IPS-20b (cell line): ENCODE data around the gene RRAS2.

Experiments used
- H3K27ac ChIP-seq: one replicate; pipeline ENCODE4 v1.5.1; 2013; ENCODE audit warnings: low read length
- H3K27me3 ChIP-seq: 2 replicates; pipeline ENCODE4 v1.6.1; 2013; ENCODE audit warnings: mild to moderate bottlenecking, low read length, inconsistent platforms; ENCODE audit not compliant: insufficient read depth
- H3K36me3 ChIP-seq: 2 replicates; pipeline ENCODE4 v1.6.1; 2013; ENCODE audit warnings: low read depth, mild to moderate bottlenecking, inconsistent platforms, low read length, moderate library complexity; ENCODE audit not compliant: insufficient read depth
- H3K4me1 ChIP-seq: 2 replicates; pipeline ENCODE4 v1.6.1; 2013; ENCODE audit warnings: mild to moderate bottlenecking, control low read depth, inconsistent platforms, low read length, moderate library complexity; ENCODE audit not compliant: insufficient read depth
- H3K4me3 ChIP-seq: 2 replicates; pipeline ENCODE4 v1.5.1; 2013; ENCODE audit warnings: mild to moderate bottlenecking, low read length, inconsistent platforms
- H3K9ac ChIP-seq: 2 replicates; pipeline ENCODE4 v1.6.1; 2013; ENCODE audit warnings: low read depth, mild to moderate bottlenecking, inconsistent platforms, low read length, moderate library complexity
- H3K9me3 ChIP-seq: 2 replicates; pipeline ENCODE4 v1.6.1; 2013; ENCODE audit warnings: mild to moderate bottlenecking, low read depth, low read length, inconsistent platforms; ENCODE audit not compliant: insufficient read depth

The RRAS2 gene

GRCh38 chr11:14251754-14252153 lies 107.2 kb downstream of the RRAS2 start:
- no peaks in the 10 kb centered on the region for H3K27me3 ChIP-seq
- no peaks in the 10 kb centered on the region for H3K36me3 ChIP-seq
- peaks cover 5% of the 10 kb centered on the region; the same call in 1 of the 2 replicates for H3K4me1 ChIP-seq
- H3K9me3 ChIP-seq, result no peaks in the 10 kb centered on the region
- no peak overlapping the region for H3K9ac ChIP-seq
- no peak overlapping the region for H3K4me3 ChIP-seq
- no peak overlapping the region for H3K27ac ChIP-seq

GRCh38 chr11:14249121-14249963 lies 109.6 kb downstream of the RRAS2 start:
- Histone ChIP-seq H3K9me3 (no peaks in the 10 kb centered on the region), H3K9ac (peak overlapping the region; percentile 3; the same call in 1 of the 2 replicates), H3K36me3 (no peaks in the 10 kb centered on the region), H3K4me3 (0 out of 2 replicates have a peak overlapping the region, but pooled peaks have one; percentile 6), H3K4me1 (peaks cover 5% of the 10 kb centered on the region; the same call in 1 of the 2 replicates), H3K27ac (no peak overlapping the region), H3K27me3 (no peaks in the 10 kb centered on the region)

- Histone ChIP-seq H3K36me3 (no peaks in the 10 kb centered on the region), H3K9ac (peak overlapping the region; percentile 3; the same call in 1 of the 2 replicates), H3K4me3 (0 out of 2 replicates have a peak overlapping the region, but pooled peaks have one; percentile 6), H3K4me1 (peaks cover 5% of the 10 kb centered on the region; the same call in 1 of the 2 replicates), H3K9me3 (no peaks in the 10 kb centered on the region), H3K27ac (no peak overlapping the region), H3K27me3 (no peaks in the 10 kb centered on the region)
These were observed 110.4 kb downstream of the RRAS2 start for GRCh38 chr11:14248580-14248981.

GRCh38 chr11:14245444-14245843 lies 113.5 kb downstream of the RRAS2 start:
- no peaks in the 10 kb centered on the region for H3K9me3 ChIP-seq
- H3K4me1 ChIP-seq, result peaks cover 5% of the 10 kb centered on the region; the same call in 1 of the 2 replicates
- H3K4me3 ChIP-seq, result no peak overlapping the region
- H3K9ac ChIP-seq, result no peak overlapping the region
- no peaks in the 10 kb centered on the region for H3K36me3 ChIP-seq
- H3K27me3 ChIP-seq, result no peaks in the 10 kb centered on the region
- no peak overlapping the region for H3K27ac ChIP-seq

GRCh38 chr11:14244926-14245325 lies 114.1 kb downstream of the RRAS2 start:
- H3K4me1 ChIP-seq, result peaks cover 5% of the 10 kb centered on the region; the same call in 1 of the 2 replicates
- no peaks in the 10 kb centered on the region for H3K9me3 ChIP-seq

GRCh38 chr11:14242733-14243132 lies 116.2 kb downstream of the RRAS2 start:
- Histone ChIP-seq H3K27ac (no peak overlapping the region), H3K9me3 (no peaks in the 10 kb centered on the region), H3K9ac (no peak overlapping the region), H3K4me3 (no peak overlapping the region), H3K27me3 (no peaks in the 10 kb centered on the region), H3K36me3 (no peaks in the 10 kb centered on the region), H3K4me1 (no peaks in the 10 kb centered on the region)

More at GRCh38 chr11:14244926-14245325, 114.1 kb downstream of the RRAS2 start:
- Histone ChIP-seq H3K9ac (no peak overlapping the region), H3K27me3 (no peaks in the 10 kb centered on the region), H3K36me3 (no peaks in the 10 kb centered on the region), H3K27ac (no peak overlapping the region), H3K4me3 (no peak overlapping the region)

- Histone ChIP-seq H3K4me3 (no peak overlapping the region), H3K9me3 (no peaks in the 10 kb centered on the region)
These were observed 116.8 kb downstream of the RRAS2 start for GRCh38 chr11:14242187-14242586.

GRCh38 chr11:14240951-14241350 lies 118.0 kb downstream of the RRAS2 start:
- no peaks in the 10 kb centered on the region for H3K4me1 ChIP-seq
- no peaks in the 10 kb centered on the region for H3K9me3 ChIP-seq
- H3K27ac ChIP-seq, result no peak overlapping the region
- no peak overlapping the region for H3K9ac ChIP-seq
- no peaks in the 10 kb centered on the region for H3K36me3 ChIP-seq
- H3K4me3 ChIP-seq, result no peak overlapping the region
- H3K27me3 ChIP-seq, result no peaks in the 10 kb centered on the region

More at GRCh38 chr11:14242187-14242586, 116.8 kb downstream of the RRAS2 start:
- H3K9ac ChIP-seq, result no peak overlapping the region
- H3K36me3 ChIP-seq, result no peaks in the 10 kb centered on the region
- H3K27ac ChIP-seq, result no peak overlapping the region
- H3K4me1 ChIP-seq, result no peaks in the 10 kb centered on the region
- no peaks in the 10 kb centered on the region for H3K27me3 ChIP-seq

GRCh38 chr11:14240221-14240620 lies 118.8 kb downstream of the RRAS2 start:
- Histone ChIP-seq H3K9ac (no peak overlapping the region), H3K27ac (no peak overlapping the region), H3K4me1 (no peaks in the 10 kb centered on the region), H3K4me3 (no peak overlapping the region), H3K36me3 (no peaks in the 10 kb centered on the region), H3K27me3 (no peaks in the 10 kb centered on the region), H3K9me3 (no peaks in the 10 kb centered on the region)

- Histone ChIP-seq H3K27ac (no peak overlapping the region), H3K4me1 (0 out of 2 replicates have a peak, but pooled peaks cover under 1% of the 10 kb centered on the region), H3K4me3 (no peak overlapping the region), H3K36me3 (no peaks in the 10 kb centered on the region), H3K27me3 (no peaks in the 10 kb centered on the region), H3K9me3 (no peaks in the 10 kb centered on the region), H3K9ac (no peak overlapping the region)
These were observed 121.5 kb downstream of the RRAS2 start for GRCh38 chr11:14237444-14237961.

GRCh38 chr11:14235701-14236100 lies 123.3 kb downstream of the RRAS2 start:
- Histone ChIP-seq H3K4me3 (no peak overlapping the region), H3K9ac (no peak overlapping the region), H3K36me3 (no peaks in the 10 kb centered on the region), H3K4me1 (0 out of 2 replicates have a peak, but pooled peaks cover 5% of the 10 kb centered on the region), H3K9me3 (no peaks in the 10 kb centered on the region), H3K27me3 (no peaks in the 10 kb centered on the region), H3K27ac (no peak overlapping the region)

GRCh38 chr11:14234446-14234845 lies 124.5 kb downstream of the RRAS2 start:
- H3K36me3 ChIP-seq, result no peaks in the 10 kb centered on the region
- no peaks in the 10 kb centered on the region for H3K27me3 ChIP-seq
- H3K9me3 ChIP-seq, result no peaks in the 10 kb centered on the region
- H3K9ac ChIP-seq, result no peak overlapping the region
- H3K4me3 ChIP-seq, result no peak overlapping the region
- H3K4me1 ChIP-seq, result peaks cover 15% of the 10 kb centered on the region; the same call in 1 of the 2 replicates
- no peak overlapping the region for H3K27ac ChIP-seq
